NCI-H446 (cell line): ENCODE data around the gene CLTC.

Experiments used
- DNase-seq, 2 experiments: peaks; one replicate each; lab custom pipeline; 2025; lab: John Stamatoyannopoulos, UW

The CLTC gene

DNA sequence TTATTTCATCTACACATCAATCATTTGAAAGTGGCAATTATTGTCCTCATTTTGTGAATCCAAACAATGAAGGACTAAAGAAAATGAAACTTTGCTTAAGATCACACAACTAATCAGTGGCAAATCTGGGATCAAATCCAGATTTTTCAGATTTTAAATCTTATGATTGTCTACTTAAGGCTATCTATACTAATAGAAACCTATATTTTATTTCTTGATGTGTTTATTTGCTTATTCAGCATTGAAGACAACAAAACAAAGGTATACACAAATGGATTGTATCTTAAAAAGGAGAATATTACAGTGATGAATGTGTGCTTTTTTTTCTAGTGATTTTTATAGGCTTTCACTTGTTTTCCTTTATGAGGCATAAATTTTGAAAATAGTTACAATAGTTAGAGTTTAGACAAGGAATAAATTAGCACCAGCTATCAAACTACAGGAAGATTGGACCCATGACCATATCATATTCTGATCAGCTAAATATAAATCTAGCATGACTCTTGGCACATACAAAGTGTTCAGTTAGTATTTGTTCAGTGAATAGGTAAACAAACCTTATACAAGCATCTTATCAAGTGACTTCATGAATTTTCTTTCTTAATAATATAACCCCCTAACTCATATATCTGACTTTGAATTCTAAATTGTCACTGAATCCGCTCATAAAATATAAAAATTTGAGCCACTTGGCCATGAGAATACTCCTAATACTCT, 108.3 kb downstream of the CLTC start:
- DNase-seq, result no peak

DNA sequence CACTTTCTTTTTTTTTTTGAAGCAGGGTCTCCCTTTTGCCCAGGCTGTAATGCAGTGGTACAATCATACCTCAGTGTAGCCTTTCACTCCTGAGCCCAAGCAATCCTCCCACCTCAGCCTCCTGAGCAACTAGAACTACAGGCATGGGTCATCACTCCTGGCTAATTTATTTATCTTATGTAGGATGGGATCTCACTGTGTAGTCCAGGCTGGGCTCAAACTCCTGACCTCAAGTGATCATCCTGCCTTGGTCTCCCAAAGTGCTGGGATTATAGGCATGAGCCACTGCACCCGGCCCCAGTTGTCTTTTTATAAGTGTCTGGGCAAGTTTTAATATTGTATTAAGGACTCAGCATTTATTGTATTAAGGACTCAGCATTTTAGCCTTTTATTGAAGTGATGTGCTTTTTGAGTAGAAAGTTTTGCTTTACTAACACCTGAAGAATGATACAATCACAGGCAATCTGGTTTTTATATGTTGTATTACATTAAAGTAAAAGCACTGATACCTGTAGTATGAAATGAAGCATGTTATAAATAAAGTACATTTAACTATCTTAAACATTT, 110.7 kb downstream of the CLTC start:
- no peak for DNase-seq

DNA sequence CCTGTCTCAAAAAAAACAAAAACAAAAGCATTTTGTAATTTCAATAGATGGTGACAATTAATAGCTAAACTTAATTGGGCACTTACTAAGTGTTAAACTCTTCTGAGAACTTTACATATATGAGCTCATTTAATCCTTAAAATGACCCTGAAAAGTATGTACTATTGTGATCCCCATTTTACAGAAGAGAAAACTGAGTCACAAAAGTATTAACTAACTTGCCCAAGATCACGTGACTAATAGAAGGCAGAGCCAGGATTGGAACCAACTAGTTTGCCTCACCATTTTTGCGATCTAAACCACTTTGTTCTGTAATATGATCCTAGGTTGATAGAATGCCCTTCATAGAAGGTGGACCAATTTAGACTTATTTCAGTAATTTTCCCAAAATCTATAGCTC, 114.0 kb downstream of the CLTC start:
- DNase-seq, result no peak

DNA sequence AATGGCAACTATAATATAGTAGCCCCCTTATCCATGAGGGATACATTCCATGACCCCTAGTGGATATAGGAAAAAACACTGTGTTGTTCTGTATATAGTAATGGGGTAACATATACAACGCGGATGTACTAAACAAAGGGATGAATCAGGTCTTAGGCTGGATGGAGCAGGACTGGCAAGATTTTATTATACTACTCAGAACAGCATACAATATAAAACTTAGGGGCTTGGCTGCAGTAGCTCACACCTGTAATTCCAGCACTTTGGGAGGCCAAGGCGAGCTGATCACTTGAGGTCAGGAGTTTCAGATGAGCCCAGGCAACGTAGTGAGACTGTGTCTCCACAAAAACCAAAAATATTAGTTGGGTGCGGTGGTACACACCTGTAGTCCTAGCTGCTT, 114.5 kb downstream of the CLTC start:
- DNase-seq, result no peak

DNA sequence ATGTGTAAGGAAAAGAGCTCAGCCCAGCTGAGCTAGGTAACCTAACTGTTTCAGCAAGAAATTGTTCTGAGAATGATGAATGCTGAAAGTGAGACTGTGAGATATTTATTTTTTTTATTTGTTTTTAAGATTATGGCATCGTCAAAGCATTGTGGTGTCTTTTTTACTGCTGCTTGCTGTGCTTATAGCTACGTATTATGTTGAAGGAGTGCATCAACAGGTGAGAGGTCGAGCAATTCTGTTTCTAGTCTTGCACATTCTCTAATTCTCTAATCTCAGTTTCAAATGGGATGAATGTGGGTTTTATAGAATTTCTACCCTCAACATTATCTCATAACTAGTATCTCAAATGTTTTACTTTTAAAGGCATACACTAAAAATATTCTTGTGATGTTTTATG, 117.6 kb downstream of the CLTC start:
- no peak for DNase-seq

DNA sequence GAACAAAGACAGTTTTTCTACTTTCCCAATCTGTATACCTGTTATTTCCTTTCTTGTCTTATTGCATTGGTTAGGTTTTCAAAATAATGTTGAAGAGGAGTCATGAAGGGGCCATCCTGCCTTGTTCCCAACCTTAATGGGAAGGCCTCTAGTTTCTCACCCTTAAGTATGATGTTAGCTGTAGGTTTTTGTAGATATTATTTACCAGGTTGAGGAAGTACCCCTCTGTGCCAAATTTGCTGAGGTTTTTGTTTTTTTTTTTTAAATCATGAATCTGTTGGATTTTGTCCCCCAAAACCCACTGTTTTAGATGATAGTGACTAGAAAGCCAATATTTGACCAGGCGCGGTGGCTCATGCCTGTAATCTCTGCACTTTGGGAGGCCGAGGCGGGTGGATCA, 124.1 kb downstream of the CLTC start:
- no peak for DNase-seq

DNA sequence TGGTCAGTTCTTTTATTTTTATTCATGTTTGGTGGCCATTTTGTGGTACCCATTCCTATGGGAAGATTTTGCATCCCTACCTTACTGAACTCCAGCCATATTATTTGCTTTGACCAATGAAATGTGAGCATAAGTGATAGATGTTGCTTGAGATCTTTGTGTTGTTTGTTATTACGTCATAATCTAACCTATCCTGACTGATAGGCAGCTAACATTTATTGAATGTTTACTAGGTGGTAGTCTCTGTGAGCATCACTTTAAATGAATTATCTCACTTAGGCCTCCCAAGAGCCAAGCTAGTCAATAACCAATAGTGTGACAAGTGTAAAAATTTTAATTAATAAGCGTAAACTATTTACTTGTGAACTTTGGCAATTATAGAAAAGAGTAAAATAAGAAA, 125.3 kb downstream of the CLTC start:
- DNase-seq, result no peak
